Endothelial cell of hepatic sinusoid (primary cell): ENCODE results near the gene KIR2DL1.
"Not testable (repeated sequence)": the region's sequence is repeated elsewhere in the genome, so short reads cannot be mapped to it uniquely, and the experiment has no call there.

Experiments
- in situ Hi-C: cut with HindIII; loops from 2 replicates; pipeline ENCODE4 v1.10.0; 2017; ENCODE audit warnings: low sequenced_read_pairs

KIR2DL1 gene

DNA sequence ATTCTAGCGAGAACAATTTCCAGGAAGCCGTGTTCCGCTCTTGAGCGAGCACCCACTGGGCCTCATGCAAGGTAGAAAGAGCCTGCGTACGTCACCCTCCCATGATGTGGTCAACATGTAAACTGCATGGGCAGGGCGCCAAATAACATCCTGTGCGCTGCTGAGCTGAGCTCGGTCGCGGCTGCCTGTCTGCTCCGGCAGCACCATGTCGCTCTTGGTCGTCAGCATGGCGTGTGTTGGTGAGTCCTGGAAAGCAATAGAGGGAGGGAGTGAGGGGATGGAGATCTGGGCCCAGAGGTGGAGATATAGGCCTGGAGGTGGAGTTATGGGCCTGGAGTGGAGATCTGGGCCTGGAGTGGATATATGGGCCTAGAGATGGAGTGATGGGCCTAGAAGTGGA lies at the start of gene KIR2DL1:
Gene KIR2DL1, plus strand, starts transcription at position 148 of the 400 bp plus-strand sequence. Its CDS starts 58 bp downstream, at position 206.
- in situ Hi-C loops = not testable (repeated sequence)

GRCh38 chr19:54724142-54724541 lies 45.5 kb upstream of the KIR2DL1 start, which contains the start of gene KIR3DL3:
TSS of gene KIR3DL3 (plus strand) at chr19:54724442. CDS start at chr19:54724497, 55 bp downstream.
- in situ Hi-C loops = no loop called here

DNA sequence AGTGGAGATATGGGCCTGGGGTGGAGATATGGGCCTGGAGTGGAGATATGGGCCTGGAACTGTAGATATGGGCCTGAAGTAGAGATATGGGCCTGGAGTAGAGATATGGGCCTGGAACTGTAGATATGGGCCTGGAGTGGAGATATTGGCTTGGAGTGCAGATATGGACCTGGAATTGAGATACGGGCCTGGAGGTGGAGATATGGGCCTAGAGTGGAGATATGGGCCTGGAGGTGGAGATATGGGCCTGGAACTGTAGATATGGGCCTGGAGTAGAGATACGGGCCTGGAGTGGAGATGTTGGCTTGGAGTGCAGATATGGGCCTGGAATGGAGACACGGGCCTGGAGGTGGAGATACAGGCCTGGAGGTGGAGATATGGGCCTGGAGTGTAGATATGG lies 44.9 kb upstream of the KIR2DL1 start:
- in situ Hi-C loops = no loop called here

DNA sequence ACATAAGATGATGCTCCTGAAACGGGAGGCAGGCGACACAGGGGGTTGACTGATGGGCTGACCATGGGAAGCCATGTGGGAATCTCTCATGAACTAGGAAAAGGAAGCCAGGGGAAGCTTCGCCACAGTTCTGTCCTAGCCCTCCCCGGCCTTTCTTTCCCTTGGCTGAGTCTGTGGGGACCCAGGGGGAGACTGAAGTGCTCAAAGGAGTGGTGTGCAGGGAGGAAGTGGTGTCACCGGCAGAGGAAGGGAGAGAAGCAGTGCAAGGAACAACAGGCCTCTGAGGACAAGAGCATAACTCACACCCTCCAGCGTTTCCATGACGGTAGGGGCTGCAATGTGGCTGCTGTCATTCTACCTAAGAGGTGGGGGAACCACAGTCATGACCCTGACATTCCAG lies 44.3 kb upstream of the KIR2DL1 start:
- in situ Hi-C loops = no loop called here

- in situ Hi-C loops = no loop called here
Measured at GRCh38 chr19:54727562-54727961, 42.0 kb upstream of the KIR2DL1 start.

- in situ Hi-C loops = no loop called here
Measured at GRCh38 chr19:54728167-54728566, 41.4 kb upstream of the KIR2DL1 start.

GRCh38 chr19:54729416-54730188 lies 40.0 kb upstream of the KIR2DL1 start:
- in situ Hi-C loops = no loop called here

- in situ Hi-C loops = no loop called here
Measured at GRCh38 chr19:54731191-54731590, 38.4 kb upstream of the KIR2DL1 start.

- in situ Hi-C loops = not testable (repeated sequence)
Measured at GRCh38 chr19:54738306-54738705, 31.3 kb upstream of the KIR2DL1 start, which contains the start of gene KIR2DL3. TSS of gene KIR2DL3 (plus strand) at chr19:54738513. CDS start at chr19:54738546, 33 bp downstream.

GRCh38 chr19:54738715-54739114 lies 30.9 kb upstream of the KIR2DL1 start:
- in situ Hi-C loops = no loop called here

GRCh38 chr19:54739587-54740497 lies 29.8 kb upstream of the KIR2DL1 start:
- in situ Hi-C loops = no loop called here

- in situ Hi-C loops = not testable (repeated sequence)
Measured at GRCh38 chr19:54741950-54742349, 27.6 kb upstream of the KIR2DL1 start.

DNA sequence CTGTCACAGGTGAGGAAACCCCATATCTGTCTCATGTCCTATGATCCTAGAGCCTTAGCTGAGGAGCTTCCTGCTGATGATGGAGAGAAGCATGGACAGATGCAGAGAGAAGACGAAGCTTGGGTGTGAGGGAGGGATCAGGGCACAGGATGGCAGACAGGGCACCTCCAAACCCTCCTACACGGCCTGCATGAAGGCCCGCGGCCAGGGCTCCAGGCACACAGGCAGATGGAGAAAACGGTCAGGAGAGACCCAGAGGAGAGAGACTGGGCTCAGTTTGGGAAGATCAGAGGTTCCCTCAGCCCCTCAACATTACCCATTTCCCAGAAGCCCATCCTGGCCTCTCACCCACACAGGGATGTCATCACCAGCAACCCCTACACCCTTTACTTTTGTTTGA lies 25.5 kb upstream of the KIR2DL1 start:
- in situ Hi-C loops = not testable (repeated sequence)

DNA sequence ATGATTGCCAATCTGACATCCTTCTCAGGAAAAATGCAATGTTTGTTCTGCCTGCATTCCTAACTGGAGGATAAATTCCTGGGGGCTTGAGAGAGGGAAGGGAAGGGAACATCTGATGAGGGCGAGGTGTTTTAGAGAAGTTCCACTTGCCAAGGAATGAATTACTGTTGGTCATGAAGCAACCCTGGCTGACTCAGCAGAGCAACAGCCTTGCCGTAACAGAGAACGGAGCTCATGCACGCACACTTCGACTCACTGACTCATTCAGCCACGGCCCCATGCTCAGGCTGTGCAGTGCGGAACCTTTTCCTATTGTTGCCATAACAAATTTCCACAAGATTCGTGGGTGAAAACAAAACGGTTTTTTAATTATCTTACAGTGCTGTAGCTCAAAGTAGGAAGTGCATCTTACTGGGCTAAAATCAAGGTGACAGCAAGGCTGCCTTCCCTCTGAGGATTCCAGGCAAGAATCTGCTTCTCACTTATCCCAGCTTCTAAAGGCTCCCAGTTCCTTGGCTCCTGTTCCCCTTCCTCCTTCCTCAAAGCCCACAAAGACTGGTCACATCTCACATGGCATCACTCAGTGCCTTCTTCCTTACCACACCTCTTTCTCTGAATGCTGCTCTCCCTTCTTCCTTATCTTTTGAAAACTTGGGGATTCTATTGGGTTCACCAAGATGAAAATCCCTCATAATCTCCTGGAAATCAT lies 21.8 kb upstream of the KIR2DL1 start:
- in situ Hi-C loops = not testable (repeated sequence)

GRCh38 chr19:54750276-54750675 lies 19.3 kb upstream of the KIR2DL1 start:
- in situ Hi-C loops = not testable (repeated sequence)

DNA sequence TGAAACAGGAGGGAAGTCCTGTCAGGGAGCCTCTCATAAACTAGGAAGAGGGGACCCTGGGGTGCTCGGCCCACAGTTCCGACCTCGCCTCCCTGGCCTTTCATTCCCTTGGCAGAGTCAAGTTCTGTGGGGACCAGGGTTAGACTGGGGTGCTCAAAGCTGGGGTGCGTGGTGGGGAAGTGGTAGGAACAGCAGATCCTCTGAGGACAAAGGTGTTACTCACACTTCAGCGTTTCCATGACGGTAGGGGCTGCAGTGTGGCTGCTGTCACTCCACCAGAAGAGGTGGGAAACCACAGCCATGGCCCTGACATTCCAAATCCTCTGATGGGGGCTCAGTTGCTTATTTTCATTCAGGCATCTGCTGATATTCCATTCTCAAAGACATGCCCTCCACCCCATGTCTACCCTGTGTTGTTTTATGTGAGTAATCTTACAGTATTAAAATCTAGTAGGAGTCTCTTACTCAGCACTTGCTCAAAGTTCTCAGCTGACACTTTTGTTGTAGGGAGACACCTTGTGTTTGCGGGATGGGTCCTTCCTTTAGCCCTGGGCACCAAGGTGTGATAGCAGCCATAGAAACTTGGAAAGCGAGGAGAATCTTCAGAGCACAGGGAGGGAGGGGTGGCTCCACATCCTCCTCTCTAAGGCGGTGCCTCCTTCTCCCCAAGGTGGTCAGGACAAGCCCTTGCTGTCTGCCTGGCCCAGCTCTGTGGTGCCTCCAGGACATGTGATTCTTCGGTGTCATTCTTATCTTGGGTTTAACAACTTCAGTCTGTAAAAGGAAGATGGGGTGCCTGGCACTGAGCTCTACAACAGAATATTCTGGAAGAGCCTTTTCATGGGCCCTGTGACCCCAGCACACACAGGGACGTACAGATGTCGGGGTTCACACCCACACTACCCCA lies 13.1 kb upstream of the KIR2DL1 start:
- in situ Hi-C loops = not testable (repeated sequence)

DNA sequence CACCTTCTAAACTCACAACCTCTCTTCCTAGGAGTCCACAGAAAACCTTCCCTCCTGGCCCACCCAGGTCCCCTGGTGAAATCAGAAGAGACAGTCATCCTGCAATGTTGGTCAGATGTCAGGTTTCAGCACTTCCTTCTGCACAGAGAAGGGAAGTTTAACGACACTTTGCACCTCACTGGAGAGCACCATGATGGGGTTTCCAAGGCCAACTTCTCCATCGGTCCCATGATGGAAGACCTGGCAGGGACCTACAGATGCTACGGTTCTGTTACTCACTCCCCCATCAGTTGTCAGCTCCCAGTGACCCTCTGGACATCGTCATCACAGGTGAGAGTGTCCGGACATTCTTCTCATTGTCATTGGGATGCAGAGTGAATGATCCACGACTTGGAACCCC lies 11.0 kb upstream of the KIR2DL1 start:
- in situ Hi-C loops = not testable (repeated sequence)

DNA sequence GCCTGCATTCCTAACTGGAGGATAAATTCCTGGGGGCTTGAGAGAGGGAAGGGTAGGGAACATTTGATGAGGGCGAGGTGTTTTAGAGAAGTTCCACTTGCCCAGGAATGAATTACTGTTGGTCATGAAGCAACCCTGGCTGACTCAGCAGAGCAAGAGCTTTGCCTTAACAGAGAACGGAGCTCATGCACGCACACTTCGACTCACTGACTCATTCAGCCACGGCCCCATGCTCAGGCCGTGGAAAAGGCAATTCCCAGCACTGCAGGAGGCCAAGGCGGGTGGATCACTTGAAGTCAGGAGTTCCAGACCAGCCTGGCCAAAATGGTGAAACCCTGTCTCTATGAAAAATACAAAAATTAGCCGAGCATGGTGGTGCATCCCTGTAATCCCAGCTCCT lies 5.4 kb upstream of the KIR2DL1 start:
- in situ Hi-C loops = not testable (repeated sequence)

DNA sequence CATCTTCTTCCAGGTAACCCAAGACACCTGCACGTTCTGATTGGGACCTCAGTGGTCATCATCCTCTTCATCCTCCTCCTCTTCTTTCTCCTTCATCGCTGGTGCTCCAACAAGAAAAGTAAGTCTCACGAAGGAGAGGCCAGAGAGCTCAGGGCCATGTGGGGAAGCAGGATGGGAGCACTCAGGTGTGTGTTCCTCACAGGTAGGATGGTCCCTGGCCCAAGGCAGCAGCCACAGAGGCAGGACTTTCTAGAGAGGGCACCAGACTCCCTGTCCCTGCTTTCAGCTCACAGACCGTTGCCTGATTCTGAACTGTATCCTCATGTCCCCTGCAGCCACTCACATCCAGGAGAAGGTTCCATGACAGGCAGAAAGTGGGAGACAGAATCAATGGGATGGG lies 3.1 kb upstream of the KIR2DL1 start:
- in situ Hi-C loops = not testable (repeated sequence)

DNA sequence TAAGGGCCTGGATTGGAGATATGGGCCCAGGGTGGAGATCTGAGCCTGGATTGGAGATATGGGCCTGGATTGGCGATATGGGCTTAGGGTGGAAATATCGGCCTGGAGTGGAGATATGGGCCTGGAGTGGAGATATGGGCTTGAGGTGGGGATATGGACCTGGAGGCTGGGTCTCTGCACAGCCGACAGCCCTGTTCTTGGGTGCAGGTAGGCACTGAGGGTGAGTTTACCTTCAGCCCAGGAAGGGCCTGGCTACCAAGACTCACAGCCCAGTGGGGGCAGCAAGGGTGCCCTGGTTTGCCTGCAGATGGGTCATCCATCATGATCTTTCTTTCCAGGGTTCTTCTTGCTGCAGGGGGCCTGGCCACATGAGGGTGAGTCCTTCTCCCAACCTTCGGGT lies 918 bp downstream of the KIR2DL1 start:
- in situ Hi-C loops = not testable (repeated sequence)
